ENCODE measurements around the gene FCRL4.

FCRL4 gene

DNA sequence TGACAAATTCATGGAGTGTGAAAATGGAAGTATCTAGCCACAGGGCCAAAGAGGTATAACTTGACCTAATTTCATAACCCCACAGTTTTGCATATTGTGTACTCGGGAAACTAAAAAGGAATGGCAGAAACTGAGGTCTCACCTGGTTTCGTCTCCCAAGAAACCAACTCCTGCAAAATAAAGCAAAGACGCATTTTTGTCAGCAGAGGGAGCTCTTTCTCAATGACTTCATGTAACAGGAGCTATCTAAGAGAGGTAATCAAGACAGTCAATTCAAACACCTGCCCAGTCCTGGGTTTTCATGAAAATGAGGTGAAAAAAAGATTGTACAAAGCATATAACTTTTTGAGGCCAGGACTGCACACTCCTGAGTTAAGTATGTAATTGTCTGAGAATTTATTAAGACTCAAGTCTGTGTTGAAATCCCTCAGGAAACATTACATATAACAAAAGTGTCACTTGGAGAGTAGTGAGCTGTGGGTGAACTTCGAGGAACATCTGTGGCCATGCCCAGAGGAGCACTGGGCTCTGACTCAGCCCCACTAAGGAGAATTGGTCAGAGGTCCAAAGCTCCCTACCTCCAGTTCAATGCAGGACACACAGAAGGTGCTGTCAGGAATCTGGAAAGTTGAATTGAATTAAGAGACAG is 17.6 kb downstream of the FCRL4 start:
- H3K4me3 ChIP-seq (ENCODE audit: insufficient read length, low read depth) = no peak overlapping the region
- H3K36me3 ChIP-seq (ENCODE audit: insufficient read depth, insufficient read length, low read length) = no peaks in the 10 kb centered on the region
- H3K9me3 ChIP-seq (ENCODE audit: insufficient read depth, low read length) = peaks cover 6% of the 10 kb centered on the region; the same call in 1 of the 2 replicates
- H3K4me1 ChIP-seq (ENCODE audit: insufficient read depth, insufficient read length) = no peaks in the 10 kb centered on the region
- no peak for TF ChIP-seq YY1 (IDR thresholded peaks at IDR 0.05; ENCODE audit: insufficient read depth, insufficient read length)
- TF ChIP-seq ZNF274 (IDR thresholded peaks at IDR 0.05; ENCODE audit: low read depth, low read length) = no peak
- no peak for TF ChIP-seq SUZ12 (IDR thresholded peaks at IDR 0.05; ENCODE audit: extremely low read depth, insufficient read depth, insufficient read length)
- peak; percentile 88 for DNase-seq (ENCODE audit: low read depth, low spot score)
- no peaks in the 10 kb centered on the region for H3K27me3 ChIP-seq (ENCODE audit: insufficient read depth, insufficient read length)
- no peak overlapping the region for H3K9ac ChIP-seq (ENCODE audit: insufficient read length, low read depth)

DNA sequence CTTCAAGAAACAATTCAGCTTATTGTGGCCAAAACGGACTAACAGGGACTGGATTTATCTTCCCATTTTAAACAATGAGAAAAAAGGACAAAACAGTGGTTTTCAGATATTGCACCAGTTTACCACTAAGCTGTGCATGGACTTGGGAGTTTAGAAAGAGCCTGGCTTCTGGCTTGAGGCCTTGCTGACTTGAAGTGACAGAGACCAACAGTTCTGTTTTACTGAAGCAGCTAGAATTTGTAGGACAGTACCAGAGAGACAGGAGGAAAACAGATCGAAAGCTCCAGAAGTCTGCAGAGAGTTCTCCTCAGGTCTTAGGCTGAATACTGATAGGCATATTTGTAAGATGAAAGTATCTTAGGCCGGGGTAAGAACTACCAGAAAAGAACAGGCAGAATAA is 20.5 kb downstream of the FCRL4 start:
- no peak overlapping the region for H3K9ac ChIP-seq (ENCODE audit: insufficient read length, low read depth)
- no peaks in the 10 kb centered on the region for H3K4me1 ChIP-seq (ENCODE audit: insufficient read depth, insufficient read length)
- no peaks in the 10 kb centered on the region for H3K36me3 ChIP-seq (ENCODE audit: insufficient read depth, insufficient read length, low read length)
- H3K4me3 ChIP-seq (ENCODE audit: insufficient read length, low read depth) = no peak overlapping the region
- TF ChIP-seq ZNF274 (IDR thresholded peaks at IDR 0.05; ENCODE audit: low read depth, low read length) (no peak), YY1 (IDR thresholded peaks at IDR 0.05; ENCODE audit: insufficient read depth, insufficient read length) (no peak), SUZ12 (IDR thresholded peaks at IDR 0.05; ENCODE audit: extremely low read depth, insufficient read depth, insufficient read length) (no peak)
- DNase-seq (ENCODE audit: low read depth, low spot score) = no peak
- no peaks in the 10 kb centered on the region for H3K27me3 ChIP-seq (ENCODE audit: insufficient read depth, insufficient read length)
- no peaks in the 10 kb centered on the region for H3K9me3 ChIP-seq (ENCODE audit: insufficient read depth, low read length)

DNA sequence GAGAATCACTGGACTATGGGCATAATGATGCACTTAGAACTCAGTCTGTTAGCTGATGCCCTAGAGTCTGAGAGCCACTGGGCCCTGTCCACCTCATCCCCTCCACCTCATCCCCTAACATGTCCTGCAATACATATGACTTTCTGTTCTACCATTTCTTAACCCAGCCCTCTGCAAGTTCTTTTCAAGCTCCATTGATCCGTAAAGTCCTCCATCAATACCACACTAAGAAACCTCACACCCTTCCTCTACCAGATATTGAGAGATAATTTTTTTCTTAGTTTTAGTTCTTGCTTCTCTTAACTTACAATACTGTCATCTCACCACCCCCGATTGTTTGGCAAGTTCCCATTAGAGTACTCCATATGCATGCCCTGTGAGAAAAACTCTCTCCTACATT is 22.1 kb downstream of the FCRL4 start:
- no peak for DNase-seq (ENCODE audit: low read depth, low spot score)
- TF ChIP-seq YY1 (IDR thresholded peaks at IDR 0.05; ENCODE audit: insufficient read depth, insufficient read length) (no peak), SUZ12 (IDR thresholded peaks at IDR 0.05; ENCODE audit: extremely low read depth, insufficient read depth, insufficient read length) (no peak), ZNF274 (IDR thresholded peaks at IDR 0.05; ENCODE audit: low read depth, low read length) (no peak)
- no peaks in the 10 kb centered on the region for H3K4me1 ChIP-seq (ENCODE audit: insufficient read depth, insufficient read length)
- H3K4me3 ChIP-seq (ENCODE audit: insufficient read length, low read depth) = no peak overlapping the region
- no peaks in the 10 kb centered on the region for H3K27me3 ChIP-seq (ENCODE audit: insufficient read depth, insufficient read length)
- no peaks in the 10 kb centered on the region for H3K36me3 ChIP-seq (ENCODE audit: insufficient read depth, insufficient read length, low read length)
- H3K9ac ChIP-seq (ENCODE audit: insufficient read length, low read depth) = no peak overlapping the region
- H3K9me3 ChIP-seq (ENCODE audit: insufficient read depth, low read length) = no peaks in the 10 kb centered on the region

DNA sequence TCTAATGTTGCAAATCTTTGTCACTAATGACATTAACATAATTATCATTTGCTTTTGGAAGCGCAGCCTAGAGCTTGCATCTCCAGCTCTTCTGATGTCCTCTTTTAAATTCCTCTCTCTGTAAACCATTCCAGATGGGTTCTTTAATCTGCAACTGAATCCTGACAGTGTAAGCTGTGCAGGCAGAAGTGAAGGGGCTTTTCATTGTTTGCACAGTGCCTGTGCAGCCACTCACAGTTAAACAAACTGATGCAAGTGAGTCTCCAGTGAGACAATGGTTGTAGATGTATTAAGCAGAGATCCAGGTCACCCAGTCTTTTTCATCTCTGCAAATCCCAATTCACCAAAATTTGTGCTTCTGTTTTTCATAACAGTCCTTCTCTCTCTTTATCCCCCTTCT is 23.0 kb downstream of the FCRL4 start:
- Histone ChIP-seq H3K4me1 (ENCODE audit: insufficient read depth, insufficient read length) (no peaks in the 10 kb centered on the region), H3K9me3 (ENCODE audit: insufficient read depth, low read length) (no peaks in the 10 kb centered on the region), H3K4me3 (ENCODE audit: insufficient read length, low read depth) (no peak overlapping the region), H3K36me3 (ENCODE audit: insufficient read depth, insufficient read length, low read length) (no peaks in the 10 kb centered on the region), H3K27me3 (ENCODE audit: insufficient read depth, insufficient read length) (no peaks in the 10 kb centered on the region), H3K9ac (ENCODE audit: insufficient read length, low read depth) (no peak overlapping the region)
- DNase-seq (ENCODE audit: low read depth, low spot score) = no peak
- TF ChIP-seq YY1 (IDR thresholded peaks at IDR 0.05; ENCODE audit: insufficient read depth, insufficient read length) (no peak), ZNF274 (IDR thresholded peaks at IDR 0.05; ENCODE audit: low read depth, low read length) (no peak), SUZ12 (IDR thresholded peaks at IDR 0.05; ENCODE audit: extremely low read depth, insufficient read depth, insufficient read length) (no peak)

DNA sequence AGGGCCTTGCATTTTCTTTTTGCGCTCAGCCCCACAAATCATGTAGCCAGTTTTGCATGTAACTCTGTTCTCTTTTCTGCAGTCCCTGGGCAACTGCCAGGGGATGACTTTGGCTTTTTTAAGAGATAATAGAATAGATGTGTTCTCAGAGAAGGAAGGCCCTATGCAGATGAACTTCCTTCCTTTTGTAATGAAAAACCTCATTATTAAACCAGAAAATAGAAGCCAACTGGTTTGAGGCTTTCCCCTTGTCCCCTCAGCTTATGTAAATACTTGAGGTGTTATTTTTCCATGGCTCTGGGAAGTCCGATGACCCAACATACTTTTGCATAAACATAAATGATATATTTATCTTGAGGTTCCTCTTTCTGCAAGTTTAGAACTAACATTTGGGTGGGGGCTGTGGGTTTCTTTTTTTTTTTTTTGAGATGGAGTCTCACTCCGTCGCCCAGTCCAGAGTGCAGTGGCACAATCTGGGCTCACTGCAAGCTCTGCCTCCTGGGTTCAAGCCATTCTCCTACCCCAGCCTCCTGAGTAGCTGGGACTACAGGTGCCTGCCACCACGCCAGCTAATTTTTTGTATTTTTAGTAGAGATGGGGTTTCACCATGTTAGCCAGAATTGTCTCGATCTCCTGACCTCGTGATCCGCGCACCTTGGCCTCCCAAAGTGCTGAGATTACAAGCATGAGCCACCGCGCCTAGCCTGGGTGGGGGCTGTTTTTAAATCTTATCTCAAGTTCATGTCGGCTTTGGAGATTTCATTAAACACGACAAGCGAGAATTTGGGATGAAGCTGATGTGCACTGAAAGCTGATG is 31.2 kb downstream of the FCRL4 start:
- no peaks in the 10 kb centered on the region for H3K36me3 ChIP-seq (ENCODE audit: insufficient read depth, insufficient read length, low read length)
- DNase-seq (ENCODE audit: low read depth, low spot score) = peak; percentile 52
- no peaks in the 10 kb centered on the region for H3K4me1 ChIP-seq (ENCODE audit: insufficient read depth, insufficient read length)
- no peak for TF ChIP-seq SUZ12 (IDR thresholded peaks at IDR 0.05; ENCODE audit: extremely low read depth, insufficient read depth, insufficient read length)
- H3K9me3 ChIP-seq (ENCODE audit: insufficient read depth, low read length) = no peaks in the 10 kb centered on the region
- no peak overlapping the region for H3K4me3 ChIP-seq (ENCODE audit: insufficient read length, low read depth)
- H3K27me3 ChIP-seq (ENCODE audit: insufficient read depth, insufficient read length) = no peaks in the 10 kb centered on the region
- no peak overlapping the region for H3K9ac ChIP-seq (ENCODE audit: insufficient read length, low read depth)

DNA sequence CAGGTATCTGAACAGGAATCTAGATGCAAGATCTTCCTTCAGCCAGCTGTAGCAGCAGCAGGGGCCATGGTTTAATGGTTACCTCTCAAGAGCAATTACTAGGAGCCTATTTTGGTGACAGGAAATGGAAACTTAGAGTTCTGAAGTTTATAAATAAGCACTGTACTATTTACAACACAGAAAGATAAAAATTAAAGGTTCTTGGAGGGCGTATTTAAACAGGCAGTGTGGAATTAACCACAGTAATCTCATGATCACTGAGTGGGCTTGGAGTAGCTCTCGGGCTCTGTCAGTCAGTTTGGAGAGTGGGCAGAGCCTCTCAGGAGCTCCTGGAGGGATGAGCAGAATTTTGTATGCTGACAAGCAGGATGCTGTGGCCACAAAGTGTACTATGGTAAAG is 35.4 kb downstream of the FCRL4 start:
- H3K9ac ChIP-seq (ENCODE audit: insufficient read length, low read depth) = no peak overlapping the region
- H3K9me3 ChIP-seq (ENCODE audit: insufficient read depth, low read length) = no peaks in the 10 kb centered on the region
- TF ChIP-seq YY1 (IDR thresholded peaks at IDR 0.05; ENCODE audit: insufficient read depth, insufficient read length) (no peak), ZNF274 (IDR thresholded peaks at IDR 0.05; ENCODE audit: low read depth, low read length) (no peak), SUZ12 (IDR thresholded peaks at IDR 0.05; ENCODE audit: extremely low read depth, insufficient read depth, insufficient read length) (no peak)
- H3K4me3 ChIP-seq (ENCODE audit: insufficient read length, low read depth) = no peak overlapping the region
- H3K36me3 ChIP-seq (ENCODE audit: insufficient read depth, insufficient read length, low read length) = no peaks in the 10 kb centered on the region
- no peaks in the 10 kb centered on the region for H3K27me3 ChIP-seq (ENCODE audit: insufficient read depth, insufficient read length)
- no peaks in the 10 kb centered on the region for H3K4me1 ChIP-seq (ENCODE audit: insufficient read depth, insufficient read length)
- DNase-seq (ENCODE audit: low read depth, low spot score) = no peak

DNA sequence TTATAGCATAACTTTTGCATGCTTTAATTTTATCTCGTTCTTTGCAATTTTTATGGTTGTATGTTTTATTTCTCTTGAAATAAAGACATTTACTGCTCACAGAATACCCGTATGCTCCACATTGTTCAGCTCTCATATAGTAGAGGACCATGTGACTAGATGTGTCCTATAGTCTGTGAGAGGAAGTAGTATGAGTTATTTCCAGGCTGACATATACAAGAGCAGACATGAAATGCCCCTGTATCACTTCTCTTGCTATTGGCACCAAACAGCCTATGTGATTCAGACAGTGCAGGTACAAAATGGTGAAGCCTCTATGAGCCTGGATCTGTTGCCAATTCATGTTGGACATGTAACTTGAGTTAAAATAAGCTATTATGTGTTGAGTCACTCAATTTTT is 39.8 kb downstream of the FCRL4 start:
- Histone ChIP-seq H3K4me3 (ENCODE audit: insufficient read length, low read depth) (no peak overlapping the region), H3K9me3 (ENCODE audit: insufficient read depth, low read length) (no peaks in the 10 kb centered on the region)

More for the DNA sequence above, 39.8 kb downstream of the FCRL4 start:
- Histone ChIP-seq H3K9ac (ENCODE audit: insufficient read length, low read depth) (no peak overlapping the region), H3K4me1 (ENCODE audit: insufficient read depth, insufficient read length) (no peaks in the 10 kb centered on the region), H3K36me3 (ENCODE audit: insufficient read depth, insufficient read length, low read length) (no peaks in the 10 kb centered on the region), H3K27me3 (ENCODE audit: insufficient read depth, insufficient read length) (no peaks in the 10 kb centered on the region)
- DNase-seq (ENCODE audit: low read depth, low spot score) = no peak
- TF ChIP-seq ZNF274 (IDR thresholded peaks at IDR 0.05; ENCODE audit: low read depth, low read length) (no peak), YY1 (IDR thresholded peaks at IDR 0.05; ENCODE audit: insufficient read depth, insufficient read length) (no peak), SUZ12 (IDR thresholded peaks at IDR 0.05; ENCODE audit: extremely low read depth, insufficient read depth, insufficient read length) (no peak)
